Measurements from ENCODE around the gene GPR55. TPM values are rescaled to one million over a fixed set of nuclear protein-coding genes. Genes with fewer than 3 reads are reported as not detected.
"Not testable (repeated sequence)": the region's sequence is repeated elsewhere in the genome, so short reads cannot be mapped to it uniquely, and the experiment has no call there.

GPR55 gene
- total RNA-seq, 1 experiment from 2014 or later, result not detected

GRCh38 chr2:230937362-230937761 is 12.3 kb upstream of the GPR55 start (continued):
- TF ChIP-seq IRF1 (CRISPR knock-in tag; IDR thresholded peaks at IDR 0.05) (no peak), USF1 (CRISPR knock-in tag; IDR thresholded peaks at IDR 0.05) (no peak), AR (CRISPR knock-in tag; IDR thresholded peaks at IDR 0.05) (no peak), HMGA2 (CRISPR knock-in tag; IDR thresholded peaks at IDR 0.05) (no peak), CREM (CRISPR knock-in tag; IDR thresholded peaks at IDR 0.05) (no peak), ZNF532 (CRISPR knock-in tag; IDR thresholded peaks at IDR 0.05; ENCODE audit: borderline replicate concordance) (no peak), GRHL2 (CRISPR knock-in tag; IDR thresholded peaks at IDR 0.05; ENCODE audit: insufficient replicate concordance, severe bottlenecking) (no peak)

- DNase-seq (ENCODE audit: low spot score); H3K27ac Mint-ChIP-seq; CTCF ChIA-PET; ATAC-seq; H3K27me3 Mint-ChIP-seq (ENCODE audit: low read depth); H3K4me3 Mint-ChIP-seq; POLR2A ChIA-PET: not testable (repeated sequence)
- peaks cover 25% of the 10 kb centered on the region for H3K9me3 Mint-ChIP-seq
- H3K36me3 Mint-ChIP-seq, result peaks cover 20% of the 10 kb centered on the region
- H3K4me1 Mint-ChIP-seq, result peaks cover 17% of the 10 kb centered on the region
Observed at GRCh38 chr2:230936243-230936642, 11.2 kb upstream of the GPR55 start.

GRCh38 chr2:230935130-230935430 is 10.0 kb upstream of the GPR55 start:
- H3K4me1 Mint-ChIP-seq, result peaks cover 19% of the 10 kb centered on the region
- CTCF ChIA-PET, result interaction anchor here (0.7 to 3.0 kb wide), 2 partner anchors 11 to 33 kb away, joined by 3 to 29 read pairs; partner anchors contain the start of gene GPR55
- H3K27me3 Mint-ChIP-seq (ENCODE audit: low read depth), result no peaks in the 10 kb centered on the region
- peaks cover 20% of the 10 kb centered on the region for H3K36me3 Mint-ChIP-seq
- H3K4me3 Mint-ChIP-seq, result no peak overlapping the region
- no peak for DNase-seq (ENCODE audit: low spot score)
- POLR2A ChIA-PET, result no interaction called here
- H3K27ac Mint-ChIP-seq, result no peak overlapping the region
- H3K9me3 Mint-ChIP-seq, result peaks cover 25% of the 10 kb centered on the region
- ATAC-seq, result no peak
- no peak for TF ChIP-seq ESRRA (CRISPR knock-in tag; IDR thresholded peaks at IDR 0.05; ENCODE audit: borderline replicate concordance)
- no peak for TF ChIP-seq ZNF671 (CRISPR knock-in tag; IDR thresholded peaks at IDR 0.05)
- no peak for TF ChIP-seq ATF1 (CRISPR knock-in tag; IDR thresholded peaks at IDR 0.05)
- TF ChIP-seq ZNF138 (CRISPR knock-in tag; conservative IDR thresholded peaks at IDR 0.05), result no peak
- TF ChIP-seq SMAD3 (CRISPR knock-in tag; IDR thresholded peaks at IDR 0.05; ENCODE audit: borderline replicate concordance), result no peak
- TF ChIP-seq ATF6 (CRISPR knock-in tag; IDR thresholded peaks at IDR 0.05), result no peak
- TF ChIP-seq JAZF1 (CRISPR knock-in tag; IDR thresholded peaks at IDR 0.05), result no peak
- TF ChIP-seq NFE2L1 (CRISPR knock-in tag; IDR thresholded peaks at IDR 0.05), result no peak
- TF ChIP-seq AFF4 (CRISPR knock-in tag; IDR thresholded peaks at IDR 0.05; ENCODE audit: borderline replicate concordance), result no peak
- no peak for TF ChIP-seq ZNF416 (CRISPR knock-in tag; IDR thresholded peaks at IDR 0.05)
- TF ChIP-seq RELA (CRISPR knock-in tag; IDR thresholded peaks at IDR 0.05; ENCODE audit: borderline replicate concordance), result no peak
- TF ChIP-seq KAT7 (CRISPR knock-in tag; IDR thresholded peaks at IDR 0.05; ENCODE audit: borderline replicate concordance), result no peak
- no peak for TF ChIP-seq SMAD4 (CRISPR knock-in tag; IDR thresholded peaks at IDR 0.05)
- no peak for TF ChIP-seq ELF4 (CRISPR knock-in tag; IDR thresholded peaks at IDR 0.05; ENCODE audit: low read depth)

Measured in WTC11 (cell line).